DOHH2 (cell line): ENCODE results near the gene ZC3HAV1.
"Not testable (repeated sequence)": the region's sequence is repeated elsewhere in the genome, so short reads cannot be mapped to it uniquely, and the experiment has no call there.

Experiments used
- H3F3A ChIP-seq: fragments of 200-600 bp; sonication (generic), shearing (Covaris generic); 2 replicates; pipeline ENCODE4 v1.6.0; 2016; ENCODE audit warnings: antibody characterized with exemption, mild to moderate bottlenecking; ENCODE audit not compliant: control insufficient read depth, insufficient read depth
- H3K27ac ChIP-seq: fragments of 200-600 bp; sonication (generic); 2 replicates; pipeline ENCODE4 v1.5.1; 2014; ENCODE audit warnings: low read depth, mild to moderate bottlenecking, low read length, moderate library complexity
- H3K27me3 ChIP-seq: fragments of 200-600 bp; sonication (generic); 2 replicates; pipeline ENCODE4 v1.6.1; 2014; ENCODE audit warnings: mild to moderate bottlenecking, low read length, mixed read lengths; ENCODE audit not compliant: control insufficient read depth
- H3K36me3 ChIP-seq: fragments of 200-600 bp; sonication (generic); 2 replicates; pipeline ENCODE4 v1.6.1; 2014; ENCODE audit warnings: mild to moderate bottlenecking, low read length, moderate library complexity, mixed read lengths; ENCODE audit not compliant: control insufficient read depth
- H3K4me1 ChIP-seq: fragments of 200-600 bp; sonication (generic); 2 replicates; pipeline ENCODE4 v1.6.1; 2014; ENCODE audit warnings: mild to moderate bottlenecking, low read length, mixed read lengths; ENCODE audit not compliant: control insufficient read depth
- H3K4me2 ChIP-seq: fragments of 200-600 bp; sonication (generic); 2 replicates; pipeline ENCODE4 v1.6.0; 2014; ENCODE audit warnings: mild to moderate bottlenecking, low read length, moderate library complexity
- H3K4me3 ChIP-seq: fragments of 200-600 bp; sonication (generic); 2 replicates; pipeline ENCODE4 v1.5.1; 2014; ENCODE audit warnings: mild to moderate bottlenecking, low read length, mixed read lengths
- H3K79me2 ChIP-seq: fragments of 200-600 bp; sonication (generic); 2 replicates; pipeline ENCODE4 v1.6.1; 2014; ENCODE audit warnings: mild to moderate bottlenecking, low read length, mixed read lengths; ENCODE audit not compliant: control insufficient read depth
- H3K9me2 ChIP-seq: fragments of 200-600 bp; sonication (generic); replicated peaks from 2 replicates; pipeline ENCODE4 v1.6.1; 2014; ENCODE audit warnings: mild to moderate bottlenecking, low read length, mixed read lengths; ENCODE audit not compliant: control insufficient read depth
- H3K9me3 ChIP-seq: fragments of 200-600 bp; sonication (generic); 2 replicates; pipeline ENCODE4 v1.6.1; 2014; ENCODE audit warnings: antibody characterized with exemption, low read length, mixed read lengths; ENCODE audit not compliant: control insufficient read depth, insufficient read depth
- H4K20me1 ChIP-seq: fragments of 200-600 bp; sonication (generic); 2 replicates; pipeline ENCODE4 v1.6.0; 2014; ENCODE audit warnings: low read depth, mild to moderate bottlenecking, antibody characterized with exemption, low read length, moderate library complexity; ENCODE audit not compliant: control insufficient read depth, insufficient read depth
- EZH2phosphoT487 ChIP-seq: fragments of 200-600 bp; sonication (generic); IDR thresholded peaks from 2 replicates; pipeline ENCODE4 v1.6.1; 2017; ENCODE audit warnings: borderline replicate concordance, mild to moderate bottlenecking, antibody characterized with exemption, low read length, moderate library complexity, mixed read lengths
- TF ChIP-seq, protein P1 (sequence below): fragments of 200-600 bp; sonication (generic); IDR thresholded peaks from one replicate; pipeline ENCODE4 v1.5.1; 2014; ENCODE audit warnings: antibody characterized with exemption, mild to moderate bottlenecking, low read depth, low read length; ENCODE audit not compliant: poor library complexity, severe bottlenecking

Gene ZC3HAV1

DNA sequence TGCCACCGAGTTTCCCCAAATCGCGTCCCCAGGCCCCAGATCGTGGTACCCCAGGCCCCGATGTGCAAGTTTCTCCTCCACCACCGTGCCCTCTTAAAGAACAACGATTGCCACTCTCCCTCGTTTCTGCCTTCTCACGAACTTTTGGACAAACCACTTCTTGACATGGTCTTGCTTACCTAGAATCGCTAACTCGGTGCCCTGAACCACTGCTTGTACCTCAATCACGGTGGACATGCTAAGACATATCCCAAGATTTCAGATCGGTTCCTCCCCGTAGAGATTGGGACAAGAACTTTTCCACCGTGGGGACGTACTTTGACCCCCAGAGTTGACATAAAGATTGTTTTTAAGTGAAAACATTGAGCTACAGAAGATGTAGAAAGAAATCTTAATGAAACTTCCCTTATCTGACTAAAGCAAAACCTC lies 477 bp upstream of the ZC3HAV1 start:
- TF ChIP-seq EZH2phosphoT487 = no peak
- TF ChIP-seq, protein P1, sequence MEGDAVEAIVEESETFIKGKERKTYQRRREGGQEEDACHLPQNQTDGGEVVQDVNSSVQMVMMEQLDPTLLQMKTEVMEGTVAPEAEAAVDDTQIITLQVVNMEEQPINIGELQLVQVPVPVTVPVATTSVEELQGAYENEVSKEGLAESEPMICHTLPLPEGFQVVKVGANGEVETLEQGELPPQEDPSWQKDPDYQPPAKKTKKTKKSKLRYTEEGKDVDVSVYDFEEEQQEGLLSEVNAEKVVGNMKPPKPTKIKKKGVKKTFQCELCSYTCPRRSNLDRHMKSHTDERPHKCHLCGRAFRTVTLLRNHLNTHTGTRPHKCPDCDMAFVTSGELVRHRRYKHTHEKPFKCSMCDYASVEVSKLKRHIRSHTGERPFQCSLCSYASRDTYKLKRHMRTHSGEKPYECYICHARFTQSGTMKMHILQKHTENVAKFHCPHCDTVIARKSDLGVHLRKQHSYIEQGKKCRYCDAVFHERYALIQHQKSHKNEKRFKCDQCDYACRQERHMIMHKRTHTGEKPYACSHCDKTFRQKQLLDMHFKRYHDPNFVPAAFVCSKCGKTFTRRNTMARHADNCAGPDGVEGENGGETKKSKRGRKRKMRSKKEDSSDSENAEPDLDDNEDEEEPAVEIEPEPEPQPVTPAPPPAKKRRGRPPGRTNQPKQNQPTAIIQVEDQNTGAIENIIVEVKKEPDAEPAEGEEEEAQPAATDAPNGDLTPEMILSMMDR = no peak
- Histone ChIP-seq H4K20me1 (0 out of 2 replicates have a peak, but pooled peaks cover 3% of the 10 kb centered on the region), H3K79me2 (peaks cover 50% of the 10 kb centered on the region), H3K36me3 (peaks cover 19% of the 10 kb centered on the region), H3K9me2 (no peaks in the 10 kb centered on the region), H3F3A (peaks cover 24% of the 10 kb centered on the region), H3K27ac (peak overlapping the region; percentile 50), H3K4me1 (peaks cover 40% of the 10 kb centered on the region), H3K4me2 (peak overlapping the region; percentile 87), H3K9me3 (peaks cover 4% of the 10 kb centered on the region; the same call in 1 of the 2 replicates), H3K4me3 (peak overlapping the region; percentile 98), H3K27me3 (no peaks in the 10 kb centered on the region; the same call in 1 of the 2 replicates)

DNA sequence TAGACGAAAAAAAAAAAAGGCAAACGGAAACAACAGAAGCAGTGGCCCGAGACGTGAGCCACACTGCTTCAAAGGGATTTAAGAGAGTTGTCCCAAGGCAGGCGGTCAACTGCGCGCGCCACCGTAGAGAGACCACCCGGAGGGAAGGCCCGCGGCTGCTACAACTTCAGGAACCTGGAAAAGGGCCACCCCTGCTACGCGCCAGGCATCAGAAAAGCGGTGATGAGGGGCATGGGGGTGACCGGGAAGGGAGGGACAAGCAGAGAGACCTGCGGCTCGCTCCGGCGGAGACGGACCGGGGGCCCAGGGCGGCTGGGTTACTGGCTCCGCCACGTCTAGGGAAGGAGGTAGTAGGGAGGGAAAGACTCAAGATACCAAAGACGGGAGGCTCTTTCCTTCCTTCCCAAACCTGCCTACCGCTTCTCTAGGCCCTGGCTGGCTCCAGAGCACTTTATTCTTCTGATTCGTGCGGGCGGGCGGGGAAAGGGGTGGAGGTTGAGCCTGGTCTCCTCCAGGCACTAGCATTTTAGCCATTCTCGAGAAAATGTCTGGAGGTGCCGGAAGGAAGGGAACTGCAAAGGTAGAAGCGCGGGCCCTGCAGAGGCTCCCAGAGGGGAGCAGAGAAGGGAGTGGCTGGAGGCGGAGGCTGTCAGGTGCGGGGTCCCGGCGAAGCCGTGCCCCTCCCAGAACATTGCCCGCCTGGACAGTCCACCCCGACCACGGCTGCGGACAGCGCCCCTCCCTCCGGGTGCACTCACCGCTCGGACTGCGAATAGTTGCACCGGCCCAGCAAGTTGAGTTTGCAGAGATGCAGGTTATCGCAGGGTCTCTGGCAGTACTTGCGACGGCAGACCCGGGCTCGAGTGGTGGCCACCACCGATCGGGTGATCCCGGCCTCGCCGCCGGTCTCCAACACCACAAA lies 993 bp downstream of the ZC3HAV1 start:
- peaks cover 65% of the 10 kb centered on the region for H3K79me2 ChIP-seq

DNA sequence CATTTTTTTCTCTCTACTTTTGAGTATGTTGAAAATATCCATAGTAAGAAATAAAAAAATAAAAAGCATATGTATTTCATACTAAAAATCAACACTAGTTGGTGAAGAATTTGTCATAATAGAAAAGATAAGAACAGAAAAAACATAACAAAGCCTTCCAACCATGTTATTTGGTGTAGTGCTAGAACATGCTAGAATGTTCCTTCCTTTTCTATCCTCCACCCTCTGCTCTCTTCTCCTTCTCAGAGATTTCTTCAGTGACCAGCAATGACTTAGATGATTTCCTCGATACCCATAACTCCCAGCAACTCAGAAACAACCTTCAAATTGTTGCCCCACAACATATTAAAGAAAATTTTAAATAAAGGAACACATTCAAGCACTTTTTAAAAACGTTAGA lies 2.6 kb downstream of the ZC3HAV1 start:
- TF ChIP-seq, protein P1 = no peak
- no peak for TF ChIP-seq EZH2phosphoT487
- Histone ChIP-seq H4K20me1 (0 out of 2 replicates have a peak, but pooled peaks cover 12% of the 10 kb centered on the region), H3K79me2 (peaks cover 81% of the 10 kb centered on the region), H3K9me3 (peaks cover 4% of the 10 kb centered on the region; the same call in 1 of the 2 replicates), H3K9me2 (no peaks in the 10 kb centered on the region), H3F3A (peaks cover 24% of the 10 kb centered on the region), H3K36me3 (peaks cover 22% of the 10 kb centered on the region), H3K4me3 (peak overlapping the region; percentile 98), H3K27me3 (no peaks in the 10 kb centered on the region), H3K27ac (no peak overlapping the region), H3K4me2 (peak overlapping the region; percentile 87), H3K4me1 (peaks cover 56% of the 10 kb centered on the region)

More for the DNA sequence above, 993 bp downstream of the ZC3HAV1 start:
- TF ChIP-seq EZH2phosphoT487 = no peak
- TF ChIP-seq, protein P1 = peak; percentile 8
- H3K36me3 ChIP-seq = peaks cover 20% of the 10 kb centered on the region
- peaks cover 4% of the 10 kb centered on the region; the same call in 1 of the 2 replicates for H3K9me3 ChIP-seq
- H3K27ac ChIP-seq = peak overlapping the region; percentile 50
- peaks cover 54% of the 10 kb centered on the region for H3K4me1 ChIP-seq
- peak overlapping the region; percentile 98 for H3K4me3 ChIP-seq
- H4K20me1 ChIP-seq = 0 out of 2 replicates have a peak, but pooled peaks cover 8% of the 10 kb centered on the region
- peaks cover 24% of the 10 kb centered on the region for H3F3A ChIP-seq
- H3K9me2 ChIP-seq = no peaks in the 10 kb centered on the region
- H3K4me2 ChIP-seq = peak overlapping the region; percentile 87
- H3K27me3 ChIP-seq = no peaks in the 10 kb centered on the region

DNA sequence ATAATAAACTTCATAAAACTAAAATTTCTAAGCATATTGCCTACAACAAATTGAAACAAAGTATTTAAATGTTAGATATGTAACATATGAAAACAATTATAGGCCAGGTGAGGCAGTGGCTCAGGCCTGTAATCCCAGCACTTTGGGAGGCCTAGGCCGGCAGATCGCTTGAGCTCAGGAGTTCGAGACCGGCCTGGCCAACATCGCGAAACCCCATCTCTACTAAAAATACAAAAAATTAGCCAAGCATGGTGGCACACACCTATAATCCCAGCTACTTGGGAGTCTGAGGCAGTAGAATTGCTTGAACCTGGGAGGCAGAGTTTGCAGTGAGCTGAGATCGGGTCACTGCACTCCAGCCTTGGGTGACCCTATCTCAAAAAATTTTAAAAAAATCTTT lies 3.3 kb downstream of the ZC3HAV1 start:
- Histone ChIP-seq H3K4me1 (peaks cover 56% of the 10 kb centered on the region), H4K20me1 (0 out of 2 replicates have a peak, but pooled peaks cover 12% of the 10 kb centered on the region), H3F3A (peaks cover 23% of the 10 kb centered on the region), H3K4me2 (peak overlapping the region; percentile 87), H3K4me3 (peak overlapping the region; percentile 98), H3K79me2 (peaks cover 84% of the 10 kb centered on the region), H3K36me3 (peaks cover 22% of the 10 kb centered on the region)
- not testable (repeated sequence) for H3K9me3 ChIP-seq, H3K9me2 ChIP-seq, H3K27me3 ChIP-seq, H3K27ac ChIP-seq
